Activated CD8-positive, alpha-beta memory T cell treated with anti-CD3 and anti-CD28 coated beads, Interleukin-2, amount 50 U/mL, for 1 hour (primary cell): ENCODE measurements around the gene FAM174C.

Source experiments
- DNase-seq: peaks from one replicate; pipeline ENCODE4 v3.0.0-alpha.2; 2020; ENCODE audit errors: extremely low read depth

Gene FAM174C

DNA sequence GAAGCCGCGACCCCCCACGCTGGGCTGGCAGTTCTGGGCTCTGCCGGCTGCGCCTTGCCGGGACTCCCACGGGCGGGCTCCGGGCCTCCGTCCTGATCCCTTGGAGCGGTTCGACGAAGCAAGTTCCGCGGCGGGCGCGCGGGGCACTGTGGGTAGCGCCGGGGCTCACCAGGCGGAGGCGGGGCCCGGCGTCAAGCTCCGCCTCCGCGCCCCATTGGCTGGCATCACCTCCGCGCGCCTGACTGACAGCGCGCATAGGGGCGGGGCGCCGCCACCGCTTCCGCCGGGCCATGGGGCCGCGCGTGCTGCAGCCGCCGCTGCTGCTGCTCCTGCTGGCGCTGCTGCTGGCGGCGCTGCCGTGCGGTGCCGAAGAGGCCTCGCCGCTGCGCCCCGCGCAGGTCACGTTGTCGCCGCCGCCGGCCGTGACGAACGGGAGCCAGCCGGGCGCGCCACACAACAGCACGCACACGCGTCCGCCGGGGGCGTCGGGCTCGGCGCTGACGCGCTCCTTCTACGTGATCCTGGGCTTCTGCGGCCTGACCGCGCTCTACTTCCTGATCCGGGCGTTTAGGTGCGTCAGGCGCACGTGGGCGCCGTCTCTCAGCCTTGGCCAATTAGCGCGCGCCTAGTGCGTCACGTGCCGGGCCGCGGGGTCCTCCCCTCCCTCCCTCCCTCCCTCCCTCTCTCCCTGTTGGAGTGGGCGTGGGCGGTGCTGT, at the start of gene FAM174C:
FAM174C (plus strand) TSS at position 271 of the 716 bp plus-strand sequence; CDS start at position 291, 20 bp downstream.
- DNase-seq = peak; percentile 86

- DNase-seq = no peak
These were observed 49.2 kb upstream of the FAM174C start for GRCh38 chr19:1226227-1226518.

DNA sequence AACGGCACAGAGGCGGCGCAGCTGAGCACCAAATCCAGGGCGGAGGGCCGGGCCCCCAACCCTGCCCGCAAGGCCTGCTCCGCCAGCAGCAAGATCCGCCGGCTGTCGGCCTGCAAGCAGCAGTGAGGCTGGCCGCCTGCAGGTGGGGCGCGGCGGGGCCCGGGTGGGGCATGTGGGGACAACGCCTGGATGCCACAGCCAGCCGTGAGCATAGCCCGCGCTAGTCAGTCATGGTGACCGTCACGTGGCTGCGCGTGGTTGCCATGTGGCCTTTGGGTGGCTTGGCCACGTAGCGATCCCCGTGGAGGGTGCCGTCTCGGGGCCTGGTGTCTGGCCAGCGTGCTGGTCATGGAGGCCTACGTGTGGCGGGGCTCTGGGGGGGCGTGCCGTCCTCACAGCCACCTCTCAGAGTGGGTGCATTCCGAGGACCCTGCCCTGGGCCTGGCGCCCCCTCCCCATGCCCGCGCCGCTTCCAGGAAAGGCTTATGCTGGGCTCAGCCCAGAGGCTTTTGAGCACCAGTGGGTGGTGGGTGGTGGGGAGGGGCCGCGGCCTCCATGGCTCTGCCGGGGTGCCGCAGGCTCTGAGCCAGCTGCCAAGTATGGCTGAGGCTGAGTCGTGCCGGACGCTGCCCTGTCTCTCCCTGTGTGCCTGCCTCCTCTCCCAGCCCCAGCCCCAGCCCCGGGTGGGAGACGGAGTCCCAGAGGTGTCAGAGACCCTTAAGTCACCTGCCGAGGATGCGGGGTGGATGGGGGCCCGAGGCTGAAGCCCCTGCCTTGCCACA, 48.6 kb upstream of the FAM174C start:
- DNase-seq = no peak

- DNase-seq = no peak
These were observed 47.9 kb upstream of the FAM174C start for GRCh38 chr19:1227304-1228054.

- no peak for DNase-seq
These were observed 47.0 kb upstream of the FAM174C start for GRCh38 chr19:1228161-1228957.

GRCh38 chr19:1229056-1229923, 46.0 kb upstream of the FAM174C start:
- no peak for DNase-seq

- DNase-seq = no peak
These were observed 45.2 kb upstream of the FAM174C start for GRCh38 chr19:1229924-1230782.

DNA sequence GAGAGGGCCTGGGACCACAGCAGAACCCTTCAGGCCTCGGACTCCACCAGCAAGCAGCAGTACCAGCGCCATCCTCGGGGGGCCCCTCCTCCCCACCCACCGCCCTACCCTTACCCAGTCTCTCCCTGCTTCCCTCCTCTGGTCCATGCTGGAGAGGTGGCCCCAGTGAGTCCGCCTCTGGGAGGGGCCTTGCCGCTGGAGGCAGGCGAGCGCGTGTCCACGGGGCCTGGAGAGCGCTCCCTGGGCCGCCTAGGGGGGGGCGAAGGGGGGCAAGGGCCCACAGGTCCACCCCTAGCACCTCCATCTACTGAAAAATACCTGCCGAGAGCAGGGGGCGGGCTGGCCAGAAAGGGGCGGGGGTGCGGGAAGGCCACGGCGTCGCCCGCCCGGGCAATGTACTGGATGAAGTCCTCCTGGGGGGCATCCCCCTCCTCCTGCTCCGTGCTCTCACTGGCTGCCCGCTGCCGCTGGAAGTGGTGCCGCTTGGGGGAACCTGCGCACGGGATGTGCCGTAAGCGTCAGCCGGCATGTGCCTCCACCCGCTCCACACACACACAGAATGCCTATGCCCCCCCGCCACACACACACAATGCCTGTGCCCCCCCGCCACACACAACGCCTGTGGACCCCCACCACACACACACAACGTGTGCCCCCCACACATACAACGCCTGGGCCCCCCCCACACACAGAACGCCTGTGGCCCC, 44.4 kb upstream of the FAM174C start:
- DNase-seq = no peak

DNA sequence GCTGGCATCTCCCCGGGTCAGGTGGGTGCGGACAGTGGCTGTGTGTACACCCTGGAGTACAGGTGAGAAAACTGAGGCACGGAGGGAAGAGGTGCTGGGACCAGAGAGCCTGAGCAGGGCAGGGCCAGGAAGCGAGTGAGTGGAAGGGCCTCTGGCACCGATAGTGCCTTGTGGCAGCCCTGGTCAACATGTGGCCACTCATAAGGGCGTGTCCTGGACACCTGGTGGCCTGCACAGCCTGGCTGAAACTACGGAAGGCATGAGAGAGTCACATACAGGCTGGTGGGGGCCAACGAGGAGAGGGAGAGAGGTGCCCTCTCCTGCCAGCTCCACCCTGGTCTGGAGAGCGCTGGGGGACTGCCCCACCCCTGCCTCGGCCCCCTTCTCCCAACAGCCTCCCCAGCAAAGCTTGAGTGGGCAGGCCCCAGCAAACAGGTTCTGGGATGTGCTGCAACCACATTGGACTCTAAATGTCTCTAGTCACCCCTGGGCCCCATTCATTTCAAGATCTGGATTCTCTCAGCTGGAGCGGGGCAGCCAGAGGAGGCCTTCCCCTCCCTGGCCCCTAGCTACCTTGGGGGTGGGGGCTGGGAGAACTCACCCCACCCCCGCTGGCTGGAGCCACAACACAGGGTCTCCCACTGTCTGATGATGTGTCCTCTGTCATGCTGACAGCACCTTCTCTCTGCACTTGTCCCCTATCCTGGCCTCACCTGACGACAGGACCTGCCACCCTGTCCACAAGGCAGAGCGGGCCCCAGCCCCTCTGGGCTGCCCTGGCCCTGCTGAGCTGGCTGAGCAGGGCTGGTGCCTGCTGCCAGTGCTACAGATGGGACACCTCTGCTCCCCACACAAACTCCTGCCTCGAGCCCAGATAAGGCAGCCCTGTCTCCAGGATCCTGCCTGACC, 43.3 kb upstream of the FAM174C start:
- DNase-seq = no peak

DNA sequence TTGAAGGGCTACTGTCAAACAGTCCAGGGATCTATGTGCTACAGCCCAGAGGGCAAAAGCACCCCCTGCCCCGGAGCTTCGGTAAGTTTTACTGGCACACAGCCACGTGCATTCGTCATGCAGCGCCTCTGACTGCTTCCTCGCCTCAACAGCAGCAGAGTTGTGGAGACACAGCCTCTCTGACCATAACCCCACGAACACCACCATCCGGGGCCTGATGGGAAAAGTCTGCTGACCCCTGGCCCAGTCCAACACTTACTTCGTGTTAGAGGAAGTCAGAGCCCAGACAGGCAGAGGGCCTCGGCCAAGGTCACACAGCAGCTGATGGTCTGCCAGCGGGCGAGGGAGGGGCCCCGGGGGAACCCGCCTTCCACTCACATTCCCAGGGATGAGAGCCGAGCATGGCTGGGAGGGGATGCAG, 42.7 kb upstream of the FAM174C start:
- no peak for DNase-seq

DNA sequence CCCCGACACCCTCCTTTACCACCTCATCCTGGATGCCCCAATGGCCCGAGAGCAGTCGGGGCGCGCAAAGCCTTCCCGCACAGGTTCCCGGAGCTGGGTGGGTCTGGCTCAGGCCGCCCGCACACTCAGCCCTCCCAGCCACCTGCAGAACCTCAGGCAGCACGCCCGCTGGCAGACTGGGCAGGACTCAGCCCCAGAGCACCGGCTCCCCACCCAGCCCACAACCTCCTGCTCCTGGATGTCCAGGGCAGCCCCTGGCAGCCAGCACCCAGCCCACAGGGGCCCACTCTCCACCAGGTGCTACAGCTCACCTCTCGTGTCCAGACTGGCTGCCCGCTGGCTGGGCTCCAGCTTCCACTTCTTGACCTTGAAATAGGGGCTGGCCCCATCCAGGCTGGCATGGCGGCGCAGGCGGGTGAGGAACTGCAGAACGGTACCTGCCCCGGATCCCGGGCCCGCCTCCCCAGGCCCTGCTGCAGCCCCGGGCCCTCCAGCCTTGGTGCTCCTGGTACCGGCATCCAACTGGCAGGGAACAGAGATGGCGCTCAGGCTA, 42.1 kb upstream of the FAM174C start:
- no peak for DNase-seq

DNA sequence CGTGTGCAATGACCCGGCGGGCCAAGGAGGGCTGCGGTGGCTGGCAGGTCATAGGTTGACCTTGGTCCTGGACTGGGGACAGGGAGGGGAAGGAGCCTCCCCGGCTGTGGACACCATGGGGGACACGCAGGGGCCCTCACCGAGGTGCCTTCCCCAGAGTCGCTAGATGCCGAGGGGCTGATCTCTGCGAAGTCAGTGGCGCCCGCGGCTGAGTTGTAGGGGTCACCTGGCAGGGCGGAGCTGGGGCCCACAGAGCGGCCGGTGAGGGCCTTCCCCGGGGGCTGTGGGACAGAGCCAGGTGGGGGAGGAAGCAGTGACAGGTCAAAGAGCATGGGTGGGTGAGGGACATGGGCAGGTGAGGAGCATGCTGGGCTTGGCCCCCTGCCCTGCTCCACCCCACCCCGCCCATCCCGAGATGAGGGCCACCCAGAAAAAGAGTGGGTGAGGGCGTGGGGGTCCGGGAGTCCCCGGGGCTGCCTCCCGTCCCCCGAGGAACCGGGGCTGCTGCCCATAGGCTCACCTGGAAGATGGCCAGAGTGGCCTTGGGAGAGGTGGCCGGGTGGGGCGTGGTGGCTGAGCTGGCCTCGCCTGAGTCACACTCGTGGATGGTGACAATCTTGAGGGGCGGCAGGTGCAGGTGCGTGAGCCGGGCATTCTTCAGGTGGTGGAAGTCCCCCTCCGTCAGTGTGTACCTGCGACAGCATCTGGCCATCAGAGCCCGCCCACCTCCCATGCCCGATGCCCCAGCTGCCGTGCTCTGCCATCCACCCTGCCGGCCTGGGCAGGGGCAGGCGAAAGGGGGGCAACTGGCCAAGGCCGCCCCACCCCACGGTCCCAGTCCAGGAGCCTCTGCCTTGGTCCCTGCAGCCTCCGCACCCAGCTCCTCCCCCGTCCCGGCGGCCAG, 41.0 kb upstream of the FAM174C start:
- no peak for DNase-seq

GRCh38 chr19:1234955-1235380, 40.4 kb upstream of the FAM174C start:
- DNase-seq = no peak

GRCh38 chr19:1235625-1236538, 39.4 kb upstream of the FAM174C start:
- DNase-seq = no peak

DNA sequence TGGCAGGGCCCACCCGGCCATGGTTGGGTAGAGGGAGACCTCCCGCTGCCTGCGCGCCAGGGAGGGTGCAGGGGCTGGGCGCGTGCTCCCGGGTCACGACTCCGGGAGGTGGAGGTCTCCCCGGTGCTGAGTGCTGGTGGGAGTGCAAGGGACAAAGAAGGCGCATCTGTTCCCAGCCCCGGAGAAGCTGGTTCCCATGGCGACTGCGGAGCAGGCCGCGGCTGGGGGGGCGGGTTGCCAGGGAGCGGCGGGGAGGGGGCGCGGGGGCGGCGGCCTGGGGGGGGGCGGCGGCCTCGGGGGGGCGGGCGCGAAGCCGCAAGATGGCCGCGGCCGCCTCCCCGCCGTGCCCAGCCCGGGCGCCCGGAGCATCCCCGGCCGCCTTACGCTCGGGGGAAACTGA, 38.8 kb upstream of the FAM174C start:
- no peak for DNase-seq
